Caco-2 (cell line): ENCODE measurements around the gene SMS. TPM values are rescaled to one million over a fixed set of nuclear protein-coding genes. Genes with fewer than 3 reads are reported as not detected.
A peak's percentile ranks its signal among the peaks of the same experiment; 100 is the strongest.

Experiments
- BruUV-seq: library from RNA; stranded (reverse); fragments of 400-500 nt; replicated peaks from 2 replicates; lab custom pipeline; 2021; lab: Mats Ljungman, UMichigan
- CTCF ChIA-PET: fragments of 300-600 bp; sonication (Branson Sonifier 250); formaldehyde crosslinking; loops from one replicate; lab custom pipeline; 2022; ENCODE audit warnings: antibody characterized with exemption; lab: Charles Lee
- POLR2A ChIA-PET: fragments of 300-600 bp; sonication (Branson Sonifier 250); formaldehyde crosslinking; loops from one replicate; lab custom pipeline; 2022; ENCODE audit warnings: antibody characterized with exemption; lab: Charles Lee
- DNase-seq, 2 experiments: peaks; one replicate each; pipeline versions ENCODE4 v3.0.0 to v3.0.0-alpha.2; 2020 to 2022
- H3K27me3 ChIP-seq: replicated peaks from 2 replicates; pipeline ENCODE4 v1.6.0; 2011; ENCODE audit warnings: low read length; ENCODE audit not compliant: control insufficient read depth, insufficient read depth
- H3K36me3 ChIP-seq: 2 replicates; pipeline ENCODE4 v1.5.1; 2011; ENCODE audit warnings: low read length; ENCODE audit not compliant: control insufficient read depth, insufficient read depth
- H3K4me1 ChIP-seq: fragments of 250-450 bp; sonication (Bioruptor Pico); 2 replicates; pipeline ENCODE4 v1.5.1; 2020; ENCODE audit warnings: mild to moderate bottlenecking
- H3K4me3 ChIP-seq: 2 replicates; pipeline ENCODE4 v1.5.1; 2011; ENCODE audit warnings: low read depth, mild to moderate bottlenecking, control low read depth, low read length
- H3K9me3 ChIP-seq: fragments of 250-450 bp; sonication (Bioruptor Pico); 2 replicates; pipeline ENCODE4 v1.5.1; 2020; ENCODE audit warnings: mild to moderate bottlenecking, moderate library complexity
- H3K27ac Mint-ChIP-seq: one replicate; pipeline ENCODE4 v1.8.0; 2022; ENCODE audit warnings: mixed read lengths; ENCODE audit not compliant: unreplicated experiment
- H3K27me3 Mint-ChIP-seq: one replicate; pipeline ENCODE4 v1.8.0; 2022; ENCODE audit warnings: mixed read lengths; ENCODE audit not compliant: insufficient read depth, unreplicated experiment
- H3K36me3 Mint-ChIP-seq: one replicate; pipeline ENCODE4 v1.8.0; 2022; ENCODE audit warnings: mild to moderate bottlenecking, mixed read lengths; ENCODE audit not compliant: insufficient read depth, unreplicated experiment
- H3K4me1 Mint-ChIP-seq: one replicate; pipeline ENCODE4 v1.8.0; 2022; ENCODE audit warnings: low read depth, mixed read lengths; ENCODE audit not compliant: unreplicated experiment
- H3K4me3 Mint-ChIP-seq: one replicate; pipeline ENCODE4 v1.8.0; 2022; ENCODE audit warnings: mild to moderate bottlenecking, moderate library complexity, mixed read lengths; ENCODE audit not compliant: unreplicated experiment
- H3K9me3 Mint-ChIP-seq: one replicate; pipeline ENCODE4 v1.8.0; 2022; ENCODE audit warnings: mixed read lengths; ENCODE audit not compliant: unreplicated experiment
- CTCF ChIP-seq, 2 experiments: fragments of 200-600 bp in 1 of 2; IDR thresholded peaks; 1 replicate in 1 of 2; 2 replicates in 1 of 2; pipeline versions ENCODE4 v1.5.1 to v1.8.0; 2011 to 2022; ENCODE audit warnings: antibody characterized with exemption in 1 of 2, control low read depth in 1 of 2, inconsistent platforms in 1 of 2, low read depth in 1 of 2, low read length in 1 of 2, mild to moderate bottlenecking in 1 of 2, moderate library complexity in 1 of 2; ENCODE audit not compliant: insufficient read depth in 1 of 2, severe bottlenecking in 1 of 2, unreplicated experiment in 1 of 2
- intact Hi-C: fragments of 100-400 bp; cut with micrococcal nuclease; formaldehyde crosslinking; loops from one replicate; pipeline ENCODE4 v1.10.0; 2022; ENCODE audit not compliant: unreplicated experiment
- total RNA-seq: library from RNA; stranded (reverse); gene quantifications from 2 replicates; pipeline ENCODE4 v1.2.3, GENCODE V29; 2022

SMS gene
- total RNA-seq, 1 experiment from 2014 or later, result 158 TPM

GRCh38 chrX:21975242-21975641 is 34.7 kb downstream of the SMS start:
- Histone ChIP-seq H3K36me3 (no peaks in the 10 kb centered on the region), H3K4me1 (peaks cover 18% of the 10 kb centered on the region)
- CTCF ChIA-PET, result interaction anchor here (0.7 kb wide), 1 partner anchor 10 kb away, joined by 3 read pairs; no protein-coding TSS in a partner anchor

DNA sequence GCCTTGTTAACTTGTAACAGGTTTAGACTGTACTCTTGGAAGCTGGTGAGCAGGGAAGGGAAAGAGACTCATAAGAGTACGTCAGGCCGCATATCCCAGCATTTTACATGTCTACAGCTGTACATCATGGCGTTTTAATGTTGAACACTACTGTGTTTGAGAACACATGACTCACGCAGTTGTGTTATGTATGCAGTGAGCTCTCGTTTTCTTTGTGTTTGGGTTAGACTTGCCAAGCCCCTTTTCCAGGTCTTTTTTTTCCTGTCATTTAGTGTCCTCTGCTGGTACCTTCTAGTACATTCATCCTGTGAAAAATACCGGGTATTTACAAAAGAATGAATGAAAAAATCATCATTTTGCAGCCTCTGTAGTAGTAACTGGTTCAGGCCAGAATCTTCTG is 35.3 kb downstream of the SMS start:
- no peak for DNase-seq
- no TSS peak for BruUV-seq
- CTCF ChIA-PET, result interaction anchor here (0.7 kb wide), 1 partner anchor 9 kb away, joined by 3 read pairs; no protein-coding TSS in a partner anchor
- POLR2A ChIA-PET, result interaction anchor here (0.5 kb wide), 1 partner anchor 137 kb away, joined by 3 read pairs; the partner anchor contains the start of gene MBTPS2
- TF ChIP-seq CTCF (IDR thresholded peaks at IDR 0.05; ENCODE audit: insufficient read depth in 1 of 2, low read depth in 1 of 2, low read length in 1 of 2, severe bottlenecking in 1 of 2, unreplicated experiment in 1 of 2), result peak in 1 of 2 experiments; percentile 28
- Mint-ChIP-seq H3K4me1 (peaks cover 20% of the 10 kb centered on the region), H3K4me3 (no peak overlapping the region), H3K9me3 (no peaks in the 10 kb centered on the region), H3K27ac (no peak overlapping the region), H3K36me3 (peaks cover 54% of the 10 kb centered on the region), H3K27me3 (no peaks in the 10 kb centered on the region)
- H3K9me3 ChIP-seq, result no peaks in the 10 kb centered on the region
- no peaks in the 10 kb centered on the region for H3K36me3 ChIP-seq
- H3K4me1 ChIP-seq, result peaks cover 18% of the 10 kb centered on the region
- no peak overlapping the region for H3K4me3 ChIP-seq
- H3K27me3 ChIP-seq, result no peaks in the 10 kb centered on the region
- intact Hi-C loops, result loop anchor here (1.0 kb wide), 1 partner anchor 137 kb away; the partner anchor contains the start of gene MBTPS2

More at GRCh38 chrX:21975242-21975641, 34.7 kb downstream of the SMS start:
- no peak for DNase-seq
- Histone ChIP-seq H3K9me3 (no peaks in the 10 kb centered on the region), H3K27me3 (no peaks in the 10 kb centered on the region), H3K4me3 (no peak overlapping the region)
- Mint-ChIP-seq H3K27me3 (no peaks in the 10 kb centered on the region), H3K4me3 (no peak overlapping the region), H3K27ac (no peak overlapping the region), H3K9me3 (no peaks in the 10 kb centered on the region), H3K4me1 (peaks cover 20% of the 10 kb centered on the region), H3K36me3 (peaks cover 54% of the 10 kb centered on the region)
- POLR2A ChIA-PET, result no interaction called here
- intact Hi-C loops, result no loop called here
- no peak for TF ChIP-seq CTCF (IDR thresholded peaks at IDR 0.05; ENCODE audit: insufficient read depth in 1 of 2, low read depth in 1 of 2, low read length in 1 of 2, severe bottlenecking in 1 of 2, unreplicated experiment in 1 of 2)
- BruUV-seq, result no TSS peak

- no peak for TF ChIP-seq CTCF (IDR thresholded peaks at IDR 0.05; ENCODE audit: insufficient read depth in 1 of 2, low read depth in 1 of 2, low read length in 1 of 2, severe bottlenecking in 1 of 2, unreplicated experiment in 1 of 2)
- no TSS peak for BruUV-seq
- H3K9me3 Mint-ChIP-seq, result no peaks in the 10 kb centered on the region
- H3K4me1 Mint-ChIP-seq, result peaks cover 11% of the 10 kb centered on the region
- no peak for DNase-seq
- no peaks in the 10 kb centered on the region for H3K9me3 ChIP-seq
- no peaks in the 10 kb centered on the region for H3K27me3 Mint-ChIP-seq
- H3K27ac Mint-ChIP-seq, result no peak overlapping the region
- intact Hi-C loops, result no loop called here
- no peaks in the 10 kb centered on the region for H3K36me3 ChIP-seq
- H3K27me3 ChIP-seq, result no peaks in the 10 kb centered on the region
- peaks cover 45% of the 10 kb centered on the region for H3K36me3 Mint-ChIP-seq
- peaks cover 13% of the 10 kb centered on the region for H3K4me1 ChIP-seq
- ChIA-PET POLR2A (no interaction called here), CTCF (no interaction called here)
- no peak overlapping the region for H3K4me3 Mint-ChIP-seq
- H3K4me3 ChIP-seq, result no peak overlapping the region
Measured at GRCh38 chrX:21978346-21978745, 37.8 kb downstream of the SMS start.
